Measurements from ENCODE around the gene BPIFB6.

DNA sequence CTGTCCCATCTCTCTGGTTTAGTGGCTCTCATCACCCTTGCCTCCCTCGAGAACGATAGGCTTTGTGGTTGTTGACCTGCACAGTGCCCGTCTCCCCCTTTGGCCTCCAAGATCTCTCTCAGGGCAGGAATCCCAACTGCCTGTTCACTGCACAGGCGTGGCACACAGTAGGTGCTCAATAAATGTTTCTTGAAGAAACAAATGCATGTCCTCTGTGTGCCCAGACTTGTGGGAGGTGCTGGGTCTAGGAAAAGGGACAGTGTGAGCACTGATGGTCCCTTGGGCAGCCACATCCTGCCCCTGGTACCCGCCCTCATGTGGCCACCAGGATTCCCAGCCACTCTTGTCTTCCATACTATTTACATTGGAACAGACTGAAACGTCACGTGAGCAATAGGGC is 2.6 kb upstream of the BPIFB6 start:
- no peak for TF ChIP-seq GATA2 (IDR thresholded peaks at IDR 0.05; ENCODE audit: low read depth, low read length)
- TF ChIP-seq GATA3 (IDR thresholded peaks at IDR 0.05; ENCODE audit: low read depth, low read length), result no peak

All from SH-SY5Y (cell line).